Astrocyte of the spinal cord (primary cell): ENCODE measurements around the gene PTPN23.

Source experiments
- DNase-seq: peaks from one replicate; pipeline ENCODE4 v3.0.0; 2011; ENCODE audit warnings: low read depth, low spot score
- H3K4me3 ChIP-seq: 2 replicates; pipeline ENCODE4 v1.5.1; 2011; ENCODE audit warnings: low read depth, mild to moderate bottlenecking, low read length, moderate library complexity
- CTCF ChIP-seq: IDR thresholded peaks from 2 replicates; pipeline ENCODE4 v1.5.1; 2012; ENCODE audit warnings: low read depth, mild to moderate bottlenecking, low read length, inconsistent platforms
- in situ Hi-C: cut with HindIII; loops from 2 replicates; pipeline ENCODE4 v1.10.0; 2017; ENCODE audit warnings: low sequenced_read_pairs

PTPN23 gene

DNA sequence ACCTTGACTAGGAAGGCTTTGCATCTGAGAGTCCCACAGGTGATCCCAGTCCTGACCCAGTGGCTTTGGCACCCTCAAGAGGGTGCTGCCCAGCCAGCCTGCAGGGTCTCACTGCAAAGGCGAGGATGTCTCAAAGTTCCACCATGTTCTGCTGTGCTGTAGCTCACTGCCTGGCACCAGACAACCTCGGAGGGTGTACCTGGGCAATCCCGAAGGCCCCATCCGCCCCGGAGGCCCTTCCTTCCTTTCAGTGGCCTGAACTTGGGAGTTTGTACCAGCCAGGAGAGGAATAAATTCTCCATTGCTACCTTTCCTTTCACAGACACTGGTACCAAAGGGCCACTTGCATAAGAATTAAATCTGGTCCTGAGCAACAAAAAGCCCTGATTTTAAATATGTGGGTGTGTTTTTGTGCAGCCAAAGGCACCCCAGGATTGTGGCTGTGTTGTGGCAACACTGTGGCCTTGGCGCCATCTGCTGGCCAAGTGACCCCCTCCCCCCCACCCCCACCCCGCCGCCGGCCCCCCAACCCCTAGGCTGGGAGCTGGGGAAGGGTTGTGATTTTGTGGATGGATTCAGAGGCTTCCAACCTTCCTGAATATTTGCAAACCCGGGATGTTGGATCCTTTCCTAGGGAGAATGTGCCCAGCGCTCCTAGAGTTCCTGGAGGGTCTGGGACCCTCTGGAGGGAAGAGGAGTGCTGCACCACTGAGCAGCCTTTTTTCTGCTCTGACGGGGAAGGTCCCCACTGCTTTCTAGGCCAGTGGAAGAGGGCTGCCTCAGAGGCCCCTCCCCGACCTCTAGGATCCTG lies 9.7 kb upstream of the PTPN23 start:
- peak; percentile 32 for TF ChIP-seq CTCF
- in situ Hi-C loops: no loop called here
- DNase-seq: no peak
- no peak overlapping the region for H3K4me3 ChIP-seq

DNA sequence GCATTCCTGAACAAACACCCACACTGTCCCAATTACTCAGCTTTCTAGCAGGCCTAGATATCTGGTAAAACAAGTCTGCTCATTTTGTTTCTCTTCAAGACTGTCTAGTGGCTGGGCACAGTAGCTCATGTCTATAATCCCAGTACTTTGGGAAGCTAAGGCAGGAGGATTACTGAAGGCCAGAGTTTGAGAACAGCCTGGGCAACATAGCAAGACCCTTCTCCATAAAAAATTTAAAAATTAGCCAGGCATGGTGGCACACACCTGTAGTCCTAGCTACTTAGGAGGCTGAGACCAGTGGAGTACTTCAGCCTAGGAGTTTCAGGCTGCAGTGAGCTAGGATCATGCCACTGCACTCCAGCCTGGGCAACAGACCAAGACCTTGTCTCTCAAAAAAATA lies 6.2 kb upstream of the PTPN23 start:
- in situ Hi-C loops: no loop called here
- DNase-seq: no peak
- TF ChIP-seq CTCF: no peak
- no peak overlapping the region for H3K4me3 ChIP-seq

- in situ Hi-C loops: no loop called here
- no peak for DNase-seq
- peak; percentile 6 for TF ChIP-seq CTCF
- H3K4me3 ChIP-seq: no peak overlapping the region
Measured at GRCh38 chr3:47376393-47376792, 4.4 kb upstream of the PTPN23 start.

DNA sequence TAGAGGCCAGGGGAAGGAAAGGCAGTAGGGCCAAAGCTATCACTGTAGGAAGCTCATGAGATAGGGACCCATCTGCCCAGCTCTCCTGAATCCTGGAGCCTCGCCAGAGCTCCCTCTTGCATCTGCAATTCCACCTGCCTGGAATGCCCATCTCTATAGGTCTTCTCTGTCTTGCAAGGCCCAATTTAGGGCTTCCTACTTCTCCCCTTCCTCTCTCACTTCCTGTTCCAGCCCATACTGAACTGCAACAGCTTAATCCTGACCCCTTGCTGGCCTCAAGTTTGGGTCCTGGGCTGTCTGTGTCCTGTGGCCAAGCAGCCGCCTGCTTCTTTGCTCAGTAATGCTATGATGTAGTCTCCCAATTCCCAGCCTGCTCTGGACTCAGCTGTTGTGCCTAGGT lies 3.6 kb upstream of the PTPN23 start:
- DNase-seq: no peak
- H3K4me3 ChIP-seq: no peak overlapping the region
- in situ Hi-C loops: no loop called here
- no peak for TF ChIP-seq CTCF

DNA sequence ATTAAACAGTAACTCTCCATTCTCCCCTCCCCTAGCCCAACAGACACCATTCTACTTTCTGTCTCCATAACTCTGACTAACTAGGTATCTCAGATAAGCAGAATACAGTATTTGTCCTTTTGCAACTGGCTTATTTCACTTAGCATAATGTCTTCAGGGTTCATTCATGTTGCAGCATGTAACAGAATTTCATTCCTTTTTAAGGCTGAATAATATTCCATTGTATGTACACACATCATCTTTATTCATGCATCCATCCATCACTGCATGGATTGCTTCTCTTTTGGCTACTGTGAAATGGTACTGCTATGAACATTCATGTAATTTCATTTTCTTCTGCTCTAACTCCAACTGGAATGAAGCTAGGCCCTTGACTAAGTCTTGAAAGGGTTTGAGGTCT lies 2.0 kb upstream of the PTPN23 start:
- no peak overlapping the region for H3K4me3 ChIP-seq
- in situ Hi-C loops: no loop called here
- no peak for TF ChIP-seq CTCF
- DNase-seq: no peak

- no peak for TF ChIP-seq CTCF
- DNase-seq: no peak
- peak overlapping the region; percentile 91 for H3K4me3 ChIP-seq
Measured at GRCh38 chr3:47379411-47379899, 1.4 kb upstream of the PTPN23 start.

More at GRCh38 chr3:47379411-47379899, 1.4 kb upstream of the PTPN23 start:
- in situ Hi-C loops: no loop called here
